GM23338 (cell line): ENCODE results near the gene ODR4. TPM values are rescaled to one million over a fixed set of nuclear protein-coding genes. Genes with fewer than 3 reads are reported as not detected.

Experiments used
- ATAC-seq: fragments of 200-7000 bp; cut with Tn5 transposase; 3 replicates; pipeline ENCODE4 v1.9.1; 2020
- DNase-seq: peaks from one replicate; pipeline ENCODE4 v3.0.0-alpha.2; 2015; ENCODE audit warnings: low spot score
- H2AFZ ChIP-seq: fragments of 200-600 bp; sonication (generic); 2 replicates; pipeline ENCODE4 v1.8.0; 2016; ENCODE audit warnings: antibody characterized with exemption, mild to moderate bottlenecking, moderate library complexity
- H3F3A ChIP-seq: fragments of 200-600 bp; sonication (generic); replicated peaks from 2 replicates; pipeline ENCODE4 v1.8.0; 2017; ENCODE audit warnings: antibody characterized with exemption, mixed run types, low read depth
- H3K27ac ChIP-seq: fragments of 200-600 bp; sonication (generic); 2 replicates; pipeline ENCODE4 v1.6.1; 2016; ENCODE audit warnings: low read depth
- H3K27me3 ChIP-seq: fragments of 200-600 bp; sonication (generic); 2 replicates; pipeline ENCODE4 v1.8.0; 2016; ENCODE audit warnings: mild to moderate bottlenecking, mixed run types, moderate library complexity; ENCODE audit not compliant: insufficient read depth
- H3K36me3 ChIP-seq: fragments of 200-600 bp; sonication (generic); 2 replicates; pipeline ENCODE4 v1.8.0; 2016; ENCODE audit warnings: mild to moderate bottlenecking; ENCODE audit not compliant: insufficient read depth
- H3K4me1 ChIP-seq: fragments of 200-600 bp; sonication (generic); 2 replicates; pipeline ENCODE4 v1.8.0; 2016; ENCODE audit warnings: mild to moderate bottlenecking, moderate library complexity; ENCODE audit not compliant: insufficient read depth
- H3K4me2 ChIP-seq: fragments of 200-600 bp; sonication (generic); 2 replicates; pipeline ENCODE4 v1.7.1; 2017; ENCODE audit warnings: mixed run types
- H3K4me3 ChIP-seq: fragments of 200-600 bp; sonication (generic); 2 replicates; pipeline ENCODE4 v1.6.1; 2016; ENCODE audit warnings: mixed run types
- H3K79me2 ChIP-seq: fragments of 200-600 bp; sonication (generic); replicated peaks from 2 replicates; pipeline ENCODE4 v1.8.0; 2017; ENCODE audit warnings: mild to moderate bottlenecking; ENCODE audit not compliant: insufficient read depth
- H3K9me2 ChIP-seq: fragments of 200-600 bp; sonication (generic); 2 replicates; pipeline ENCODE4 v1.8.0; 2017; ENCODE audit not compliant: insufficient read depth
- H4K20me1 ChIP-seq: fragments of 200-600 bp; sonication (generic); replicated peaks from 2 replicates; pipeline ENCODE4 v1.8.0; 2017; ENCODE audit warnings: mild to moderate bottlenecking; ENCODE audit not compliant: insufficient read depth
- H3K27ac Mint-ChIP-seq: 2 replicates; pipeline ENCODE4 v1.8.0; 2020; ENCODE audit warnings: inconsistent platforms, mild to moderate bottlenecking, moderate library complexity, mixed read lengths
- H3K27me3 Mint-ChIP-seq: 3 replicates; pipeline ENCODE4 v1.8.0; 2022; ENCODE audit warnings: low read depth, mild to moderate bottlenecking, moderate library complexity, mixed read lengths, inconsistent platforms; ENCODE audit not compliant: insufficient read depth, poor library complexity
- H3K36me3 Mint-ChIP-seq: 3 replicates; pipeline ENCODE4 v1.8.0; 2021; ENCODE audit warnings: low read depth, mild to moderate bottlenecking, inconsistent platforms, moderate library complexity, mixed read lengths
- H3K4me1 Mint-ChIP-seq: 3 replicates; pipeline ENCODE4 v1.8.0; 2020; ENCODE audit warnings: mild to moderate bottlenecking, inconsistent platforms, mixed read lengths
- H3K4me3 Mint-ChIP-seq: 3 replicates; pipeline ENCODE4 v1.8.0; 2021; ENCODE audit warnings: moderate library complexity, mild to moderate bottlenecking, inconsistent platforms, mixed read lengths
- H3K9me3 Mint-ChIP-seq: 3 replicates; pipeline ENCODE4 v1.8.0; 2020; ENCODE audit warnings: moderate library complexity, mild to moderate bottlenecking, inconsistent platforms, mixed read lengths
- CREB1 ChIP-seq: fragments of 250-450 bp; sonication (Bioruptor Pico); IDR thresholded peaks from 2 replicates; pipeline ENCODE4 v1.5.0; 2020; ENCODE audit warnings: low read depth, mild to moderate bottlenecking, moderate library complexity
- CTCF ChIP-seq, 2 experiments: fragments of 200-600 bp in 1 of 2; sonication (generic) in 1 of 2; conservative IDR thresholded peaks; 2 replicates each; pipeline versions ENCODE4 v1.5.1 to v1.6.1; 2016 to 2017; ENCODE audit warnings: antibody characterized with exemption in 2 of 2, low read depth in 2 of 2, mild to moderate bottlenecking in 2 of 2, moderate library complexity in 1 of 2
- ETS1 ChIP-seq: IDR thresholded peaks from 2 replicates; pipeline ENCODE4 v1.6.1; 2016; ENCODE audit warnings: antibody characterized with exemption
- EZH2 ChIP-seq: fragments of 200-600 bp; sonication (generic); IDR thresholded peaks from one replicate; pipeline ENCODE4 v1.8.0; 2017; ENCODE audit warnings: antibody characterized with exemption, mild to moderate bottlenecking, low read depth; ENCODE audit not compliant: unreplicated experiment
- EZH2phosphoT487 ChIP-seq: fragments of 200-600 bp; sonication (generic); IDR thresholded peaks from one replicate; pipeline ENCODE4 v1.8.1; 2018; ENCODE audit warnings: antibody characterized with exemption; ENCODE audit not compliant: unreplicated experiment
- JUNB ChIP-seq: IDR thresholded peaks from one replicate; pipeline ENCODE4 v1.6.1; 2016; ENCODE audit warnings: antibody characterized with exemption; ENCODE audit not compliant: unreplicated experiment
- NANOG ChIP-seq: IDR thresholded peaks from 2 replicates; pipeline ENCODE4 v1.6.1; 2016; ENCODE audit warnings: antibody characterized with exemption, borderline replicate concordance
- POLR2AphosphoS5 ChIP-seq: IDR thresholded peaks from 2 replicates; pipeline ENCODE4 v1.6.1; 2016; ENCODE audit warnings: antibody characterized with exemption, low read depth
- REST ChIP-seq: IDR thresholded peaks from one replicate; pipeline ENCODE4 v1.6.1; 2018; ENCODE audit warnings: antibody characterized with exemption; ENCODE audit not compliant: unreplicated experiment
- STAT1 ChIP-seq: IDR thresholded peaks from one replicate; pipeline ENCODE4 v1.6.1; 2016; ENCODE audit warnings: antibody characterized with exemption; ENCODE audit not compliant: unreplicated experiment
- ZNF114 ChIP-seq: fragments of 250-450 bp; sonication (Bioruptor Pico); IDR thresholded peaks from 2 replicates; pipeline ENCODE4 v1.5.0; 2020; ENCODE audit warnings: mild to moderate bottlenecking, moderate library complexity
- ZNF331 ChIP-seq: fragments of 250-450 bp; sonication (Bioruptor Pico); IDR thresholded peaks from 2 replicates; pipeline ENCODE4 v1.5.0; 2020; ENCODE audit warnings: low read depth, mild to moderate bottlenecking, moderate library complexity
- ZNF462 ChIP-seq: fragments of 250-450 bp; sonication (Bioruptor Pico); IDR thresholded peaks from 2 replicates; pipeline ENCODE4 v1.5.0; 2020; ENCODE audit warnings: mild to moderate bottlenecking, moderate library complexity
- polyA plus RNA-seq: library from polyadenylated mRNA; unstranded; fragments of >200 nt; fragmentation: Nextera tagmentation; extraction: Ambion mirVana; gene quantifications from 2 replicates; pipeline ENCODE4 v1.2.1, GENCODE V29; 2016
- total RNA-seq: library from RNA; depleted of rRNA; stranded (reverse); fragments of >200 nt; shearing (Covaris generic); gene quantifications from 2 replicates; pipeline ENCODE4 v1.2.3, GENCODE V29; 2014

ODR4 gene
- total and polyA plus RNA-seq, 2 experiments from 2014 or later, result 17.3 to 18.9 TPM

- peaks cover 5% of the 10 kb centered on the region; the same call in 1 of the 2 replicates for H4K20me1 ChIP-seq
- no peaks in the 10 kb centered on the region for H3K4me1 ChIP-seq
- ATAC-seq, result no peak
- DNase-seq, result no peak
- peaks cover under 1% of the 10 kb centered on the region; the same call in 1 of the 2 replicates for H3K36me3 ChIP-seq
- Mint-ChIP-seq H3K9me3 (no peaks in the 10 kb centered on the region), H3K27ac (no peak overlapping the region), H3K4me1 (no peaks in the 10 kb centered on the region), H3K36me3 (no peaks in the 10 kb centered on the region; the same call in 2 of the 3 replicates), H3K4me3 (no peak overlapping the region), H3K27me3 (no peaks in the 10 kb centered on the region)
- no peaks in the 10 kb centered on the region for H3K79me2 ChIP-seq
- H2AFZ ChIP-seq, result no peak overlapping the region
- H3K27ac ChIP-seq, result no peak overlapping the region
- no peaks in the 10 kb centered on the region for H3K9me2 ChIP-seq
- no peaks in the 10 kb centered on the region for H3K27me3 ChIP-seq
- no peak overlapping the region for H3K4me3 ChIP-seq
- no peaks in the 10 kb centered on the region for H3F3A ChIP-seq
- TF ChIP-seq EZH2, result no peak
- TF ChIP-seq ZNF331 (CRISPR knock-in tag), result no peak
- no peak for TF ChIP-seq ZNF462 (CRISPR knock-in tag)
- no peak for TF ChIP-seq CTCF (conservative IDR thresholded peaks at IDR 0.05; ENCODE audit: low read depth in 2 of 2)
- TF ChIP-seq CREB1 (CRISPR knock-in tag), result no peak
- no peak for TF ChIP-seq EZH2phosphoT487
- no peak for TF ChIP-seq NANOG
- TF ChIP-seq JUNB, result no peak
- TF ChIP-seq ZNF114 (CRISPR knock-in tag), result no peak
- no peak for TF ChIP-seq STAT1
- no peak for TF ChIP-seq ETS1
- TF ChIP-seq POLR2AphosphoS5, result no peak
- no peak for TF ChIP-seq REST
- H3K4me2 ChIP-seq, result no peak overlapping the region
Measured at GRCh38 chr1:186413319-186413718, 37.7 kb downstream of the ODR4 start.
